ENCODE measurements around the gene DGKD.

DNA sequence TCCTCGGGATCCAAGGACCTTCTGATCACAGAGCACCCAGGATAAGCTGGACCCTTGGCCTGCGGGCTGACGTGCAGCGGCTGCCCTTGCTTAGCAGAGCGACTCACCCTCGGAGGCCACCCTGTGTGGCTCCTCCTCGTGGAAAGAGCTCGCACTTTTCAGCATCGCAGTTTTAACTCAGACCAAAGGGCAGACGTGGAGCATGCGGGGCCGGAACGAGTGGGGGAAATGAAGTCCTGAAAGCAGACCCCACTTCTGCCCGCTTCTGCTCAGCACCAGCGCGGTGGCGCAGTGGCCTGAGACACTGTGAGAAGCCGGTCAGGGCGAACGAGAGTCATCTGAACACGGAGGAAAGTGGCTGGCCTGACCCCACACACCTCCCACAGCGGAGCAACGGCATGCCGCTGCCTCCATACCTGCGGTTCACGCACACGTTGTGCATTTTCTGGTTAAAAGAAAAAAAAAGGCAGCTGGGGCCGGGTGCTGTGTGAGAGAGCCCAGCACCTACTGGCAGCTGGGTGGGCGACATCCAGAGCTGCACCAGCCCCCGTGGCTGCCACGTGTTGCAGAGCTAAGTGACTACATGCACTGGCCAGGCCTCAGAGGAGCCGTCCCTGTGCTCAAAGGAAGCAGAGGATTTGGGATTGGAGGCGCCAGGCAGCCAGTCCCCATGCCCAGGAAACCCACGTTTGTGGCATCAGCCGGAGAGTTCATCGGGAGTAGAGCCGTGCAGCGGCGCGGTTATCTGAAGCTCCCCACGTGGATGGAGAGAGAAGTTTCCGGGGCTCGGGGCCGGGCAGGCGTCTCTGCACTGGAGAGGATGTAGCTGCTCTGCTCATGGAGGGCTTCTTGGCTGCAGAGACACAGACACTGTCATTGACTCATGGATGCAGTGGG is 122.6 kb downstream of the DGKD start:
- no peak for TF ChIP-seq CTCF (IDR thresholded peaks at IDR 0.05; ENCODE audit: insufficient read depth, low read depth, low read length)
- TF ChIP-seq EZH2 (IDR thresholded peaks at IDR 0.05; ENCODE audit: insufficient read depth, low read length), result no peak
